Peyer's patch (tissue), 4 donors: ENCODE measurements around the gene SMURF1. TPM values are rescaled to one million over a fixed set of nuclear protein-coding genes. Genes with fewer than 3 reads are reported as not detected.

Experiments used
- DNase-seq, 3 donors: peaks; one replicate each; pipeline ENCODE4 v3.0.0-alpha.2; 2017 to 2019
- H3K27ac ChIP-seq, 4 donors: fragments of 200-600 bp; sonication (generic); one replicate each; pipeline ENCODE4 v1.5.1; 2016 to 2019
- H3K27me3 ChIP-seq, 2 donors: fragments of 200-600 bp; sonication (generic); one replicate each; pipeline ENCODE4 v1.5.1; 2019
- H3K36me3 ChIP-seq, 3 donors: fragments of 200-600 bp; sonication (generic); one replicate each; pipeline ENCODE4 v1.5.1; 2016 to 2019
- H3K4me1 ChIP-seq, 4 donors: fragments of 200-600 bp; sonication (generic); one replicate each; pipeline ENCODE4 v1.5.1; 2016 to 2019
- H3K4me3 ChIP-seq, 4 donors: fragments of 200-600 bp; sonication (generic); 1 replicate in 3 of 4; 2 replicates in 1 of 4; pipeline ENCODE4 v1.5.1; 2016 to 2019; ENCODE audit warnings: mild to moderate bottlenecking in 1 of 4
- H3K9me3 ChIP-seq, 4 donors: fragments of 200-600 bp; sonication (generic); one replicate each; pipeline ENCODE4 v1.5.1; 2016 to 2019; ENCODE audit warnings: mild to moderate bottlenecking in 1 of 4
- CTCF ChIP-seq, 6 experiments: fragments of 450-650 bp in 4 of 6; fragments of 200-600 bp in 2 of 6; sonication (generic) in 1 of 6; IDR thresholded peaks; one replicate each; pipeline ENCODE4 v1.5.1; 2017 to 2019; ENCODE audit warnings: antibody characterized with exemption in 6 of 6, mild to moderate bottlenecking in 3 of 6, moderate library complexity in 1 of 6
- POLR2A ChIP-seq, 2 donors: fragments of 450-650 bp; IDR thresholded peaks; one replicate each; pipeline ENCODE4 v1.5.1; 2017; ENCODE audit warnings: antibody characterized with exemption in 2 of 2, mild to moderate bottlenecking in 2 of 2, moderate library complexity in 2 of 2
- total RNA-seq, 4 donors: library from RNA; depleted of rRNA; stranded (reverse); fragments of >200 nt; gene quantifications; one replicate each; pipeline ENCODE4 v1.1.0, GENCODE V29; 2016

Gene SMURF1
- total RNA-seq, 4 donors from 2014 or later = 17.2 to 85.0 (median 43.0) TPM

GRCh38 chr7:99002827-99003212, 141.1 kb downstream of the SMURF1 start:
- peaks cover 0 to 85% (median 0%) of the 10 kb centered on the region in 3 donors for H3K36me3 ChIP-seq
- H3K4me1 ChIP-seq = peaks cover 0 to 6% (median 0%) of the 10 kb centered on the region in 4 donors
- H3K27ac ChIP-seq = no peak overlapping the region
- DNase-seq = no peak
- TF ChIP-seq POLR2A (IDR thresholded peaks at IDR 0.05) = no peak
- no peak overlapping the region for H3K4me3 ChIP-seq
- no peaks in the 10 kb centered on the region for H3K27me3 ChIP-seq
- H3K9me3 ChIP-seq = no peaks in the 10 kb centered on the region

- TF ChIP-seq CTCF (IDR thresholded peaks at IDR 0.05) (no peak), POLR2A (IDR thresholded peaks at IDR 0.05) (no peak)
- no peak overlapping the region for H3K4me3 ChIP-seq
- peaks cover 0 to 6% (median 0%) of the 10 kb centered on the region in 4 donors for H3K4me1 ChIP-seq
- no peak overlapping the region for H3K27ac ChIP-seq
- no peaks in the 10 kb centered on the region for H3K9me3 ChIP-seq
- no peak for DNase-seq
- H3K27me3 ChIP-seq = no peaks in the 10 kb centered on the region
- H3K36me3 ChIP-seq = peaks cover 0 to 80% (median 0%) of the 10 kb centered on the region in 3 donors
Measured at GRCh38 chr7:99002148-99002826, 141.6 kb downstream of the SMURF1 start.

- no peak for TF ChIP-seq POLR2A (IDR thresholded peaks at IDR 0.05)
- no peak for TF ChIP-seq CTCF (IDR thresholded peaks at IDR 0.05)
- peaks cover 0 to 78% (median 0%) of the 10 kb centered on the region in 3 donors for H3K36me3 ChIP-seq
- no peaks in the 10 kb centered on the region for H3K9me3 ChIP-seq
- no peak for DNase-seq
- H3K4me3 ChIP-seq = no peak overlapping the region
- H3K27ac ChIP-seq = no peak overlapping the region
- H3K4me1 ChIP-seq = peaks cover 0 to 6% (median 0%) of the 10 kb centered on the region in 4 donors
- no peaks in the 10 kb centered on the region for H3K27me3 ChIP-seq
Measured at GRCh38 chr7:99001482-99002147, 142.3 kb downstream of the SMURF1 start.

DNA sequence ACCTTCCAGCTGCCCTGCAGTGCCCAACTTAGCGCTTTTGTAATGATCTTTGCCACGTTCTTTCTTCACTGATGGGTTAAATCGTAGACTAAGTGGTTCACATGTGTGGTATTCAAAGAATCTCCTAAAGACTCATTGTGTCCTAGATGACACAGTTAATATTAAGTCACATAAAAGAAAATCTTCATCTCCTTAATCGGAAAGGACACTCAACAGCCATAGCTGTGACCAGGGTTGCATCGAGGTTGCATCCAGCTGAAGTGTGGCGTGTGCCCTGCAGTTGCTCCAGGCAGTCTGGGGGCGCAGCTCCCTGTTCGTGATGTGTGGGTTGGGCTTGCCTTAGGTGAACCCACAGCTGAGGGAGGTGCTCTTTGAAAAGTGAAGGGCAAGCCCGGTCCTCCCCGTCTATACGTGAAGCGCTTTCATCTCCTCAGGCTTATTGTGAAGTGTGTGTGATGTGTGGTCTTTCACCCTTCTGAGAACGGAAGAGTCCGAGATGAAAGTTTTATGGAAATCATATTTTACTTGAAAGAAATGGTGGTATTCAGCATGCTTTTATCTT, 142.9 kb downstream of the SMURF1 start:
- Histone ChIP-seq H3K27me3 (no peaks in the 10 kb centered on the region), H3K9me3 (no peaks in the 10 kb centered on the region), H3K27ac (no peak overlapping the region), H3K4me1 (peaks cover 0 to 6% (median 0%) of the 10 kb centered on the region in 4 donors), H3K36me3 (peaks cover 0 to 78% (median 0%) of the 10 kb centered on the region in 3 donors), H3K4me3 (no peak overlapping the region)
- TF ChIP-seq POLR2A (IDR thresholded peaks at IDR 0.05) (no peak), CTCF (IDR thresholded peaks at IDR 0.05) (no peak)
- DNase-seq = no peak

GRCh38 chr7:99000196-99000903, 143.6 kb downstream of the SMURF1 start:
- Histone ChIP-seq H3K27ac (no peak overlapping the region), H3K4me1 (peaks cover 0 to 6% (median 0%) of the 10 kb centered on the region in 4 donors), H3K27me3 (no peaks in the 10 kb centered on the region), H3K9me3 (no peaks in the 10 kb centered on the region), H3K4me3 (no peak overlapping the region), H3K36me3 (peaks cover 0 to 74% (median 0%) of the 10 kb centered on the region in 3 donors)
- no peak for TF ChIP-seq CTCF (IDR thresholded peaks at IDR 0.05)
- no peak for DNase-seq
